GM12878 (cell line): ENCODE results near the gene NFATC1. TPM values are rescaled to one million over a fixed set of nuclear protein-coding genes. Genes with fewer than 3 reads are reported as not detected.

Source experiments
- ATAC-seq: fragments of 200-7000 bp; cut with Tn5 transposase; 3 replicates; pipeline ENCODE4 v1.9.1; 2020; ENCODE audit warnings: mild to moderate bottlenecking, moderate library complexity
- BruUV-seq: library from RNA; stranded (reverse); fragments of 400-500 nt; replicated peaks from 2 replicates; lab custom pipeline; 2021; lab: Mats Ljungman, UMichigan
- CTCF ChIA-PET: fragments of 300-600 bp; sonication (Branson Sonifier 250); formaldehyde crosslinking; extraction: SDS; loops from one replicate; lab custom pipeline; 2021; ENCODE audit warnings: inconsistent platforms; lab: Yijun Ruan, JAX
- POLR2A ChIA-PET: fragments of 350-600 bp; formaldehyde crosslinking; extraction: SDS; loops from one replicate; lab custom pipeline; 2021; ENCODE audit warnings: inconsistent platforms; lab: Charles Lee
- RAD21 ChIA-PET: fragments of 300-600 bp; sonication (Branson Sonifier 250); formaldehyde crosslinking; loops from one replicate; lab custom pipeline; 2023; ENCODE audit warnings: antibody characterized with exemption; ENCODE audit not compliant: unreplicated experiment; lab: Charles Lee
- SMC1A ChIA-PET: fragments of 300-600 bp; sonication (Branson Sonifier 250); formaldehyde crosslinking; loops from one replicate; lab custom pipeline; 2023; ENCODE audit not compliant: unreplicated experiment, uncharacterized antibody; lab: Charles Lee
- DNase-seq: peaks from one replicate; pipeline ENCODE4 v3.0.0-alpha.2; 2011; ENCODE audit warnings: low read depth, low spot score
- FAIRE-seq: peaks from 3 replicates; lab custom pipeline; 2011; peaks lifted over from hg19 to GRCh38; lab: Jason Lieb, UNC
- H2AFZ ChIP-seq: 2 replicates; pipeline ENCODE4 v1.6.0; 2011; ENCODE audit warnings: low read depth, low read length, control low read depth; ENCODE audit not compliant: control insufficient read depth
- H3K27ac ChIP-seq: 2 replicates; pipeline ENCODE4 v1.5.1; 2011; ENCODE audit warnings: control low read depth; ENCODE audit not compliant: control insufficient read depth, insufficient read depth
- H3K27me3 ChIP-seq, 2 experiments: replicated peaks in 1 of 2; 2 replicates each; pipeline versions ENCODE4 v1.6.0 to v1.6.1; 2011; ENCODE audit warnings: low read length in 1 of 2; ENCODE audit not compliant: control insufficient read depth in 2 of 2, insufficient read depth in 2 of 2
- H3K36me3 ChIP-seq, 2 experiments: 2 replicates each; pipeline ENCODE4 v1.5.1; 2011; ENCODE audit warnings: low read length in 1 of 2; ENCODE audit not compliant: control insufficient read depth in 2 of 2, insufficient read depth in 2 of 2
- H3K4me1 ChIP-seq: 2 replicates; pipeline ENCODE4 v1.6.1; 2011; ENCODE audit warnings: mild to moderate bottlenecking, low read length, moderate library complexity, mixed read lengths; ENCODE audit not compliant: control insufficient read depth, insufficient read depth
- H3K4me2 ChIP-seq: 2 replicates; pipeline ENCODE4 v1.6.0; 2011; ENCODE audit warnings: control low read depth; ENCODE audit not compliant: control insufficient read depth, insufficient read depth
- H3K4me3 ChIP-seq: fragments of 200-600 bp; sonication (generic); 2 replicates; pipeline ENCODE4 v1.5.1; 2016
- H3K79me2 ChIP-seq: 2 replicates; pipeline ENCODE4 v1.6.0; 2011; ENCODE audit warnings: low read length; ENCODE audit not compliant: control insufficient read depth, insufficient read depth
- H3K9ac ChIP-seq: 2 replicates; pipeline ENCODE4 v1.8.0; 2011; ENCODE audit warnings: low read length, control low read depth, mixed read lengths; ENCODE audit not compliant: control insufficient read depth, insufficient read depth
- H3K9me3 ChIP-seq: replicated peaks from 3 replicates; pipeline ENCODE4 v1.5.1; 2011; ENCODE audit warnings: mild to moderate bottlenecking, low read length; ENCODE audit not compliant: control insufficient read depth, insufficient read depth
- H4K20me1 ChIP-seq: 2 replicates; pipeline ENCODE4 v1.6.0; 2011; ENCODE audit not compliant: control insufficient read depth, insufficient read depth
- ATF3 ChIP-seq: IDR thresholded peaks from 2 replicates; pipeline ENCODE4 v1.6.1; 2011; ENCODE audit warnings: low read depth, mild to moderate bottlenecking, low read length, moderate library complexity, borderline replicate concordance; ENCODE audit errors: extremely low read depth
- EED ChIP-seq: sonication (generic); IDR thresholded peaks from 2 replicates; pipeline ENCODE4 v1.6.1; 2016; ENCODE audit warnings: antibody characterized with exemption, low read depth
- ETV6 ChIP-seq, 2 experiments: fragments of 450-650 bp in 1 of 2; IDR thresholded peaks in 1 of 2; conservative IDR thresholded peaks in 1 of 2; 2 replicates each; pipeline ENCODE4 v1.6.1; 2014; ENCODE audit warnings: antibody characterized with exemption in 1 of 2, borderline replicate concordance in 1 of 2, low read depth in 1 of 2, mild to moderate bottlenecking in 1 of 2, moderate library complexity in 1 of 2
- FOXM1 ChIP-seq: IDR thresholded peaks from 2 replicates; pipeline ENCODE4 v1.6.1; 2012; ENCODE audit warnings: low read depth, mild to moderate bottlenecking, inconsistent platforms, low read length, moderate library complexity
- KAT2A ChIP-seq: conservative IDR thresholded peaks from 2 replicates; pipeline ENCODE4 v1.6.1; 2011; ENCODE audit warnings: low read depth, low read length; ENCODE audit not compliant: control insufficient read depth
- KLF5 ChIP-seq: fragments of 450-650 bp; IDR thresholded peaks from 2 replicates; pipeline ENCODE4 v1.6.1; 2014; ENCODE audit warnings: mild to moderate bottlenecking; ENCODE audit not compliant: partially characterized antibody
- MLLT1 ChIP-seq: fragments of 450-650 bp; IDR thresholded peaks from 2 replicates; pipeline ENCODE4 v1.6.1; 2016; ENCODE audit warnings: mild to moderate bottlenecking
- POLR2AphosphoS2 ChIP-seq: IDR thresholded peaks from 2 replicates; pipeline ENCODE4 v1.6.1; 2011; ENCODE audit warnings: low read depth, mild to moderate bottlenecking, low read length, improper control_type of control experiment, moderate library complexity
- POLR2AphosphoS5 ChIP-seq: IDR thresholded peaks from 2 replicates; pipeline ENCODE4 v1.6.1; 2011; ENCODE audit warnings: mild to moderate bottlenecking, low read length, inconsistent platforms
- PRDM15 ChIP-seq: fragments of 450-650 bp; formaldehyde crosslinking; IDR thresholded peaks from 2 replicates; pipeline ENCODE4 v1.4.0; 2020; ENCODE audit warnings: mild to moderate bottlenecking, moderate library complexity
- USF1 ChIP-seq: IDR thresholded peaks from 2 replicates; pipeline ENCODE4 v1.6.1; 2011; ENCODE audit warnings: borderline replicate concordance, low read depth, mild to moderate bottlenecking, moderate library complexity, mixed read lengths, low read length; ENCODE audit not compliant: insufficient read depth; ENCODE audit errors: extremely low read length
- WGBS: methylation state at CpG from one replicate; pipeline ENCODE4 v1.1.6; 2016; ENCODE audit warnings: low lambda C conversion rate; ENCODE audit not compliant: insufficient replicate concordance, insufficient coverage; ENCODE audit errors: missing lambda C conversion rate; 5-methylcytosine and 5-hydroxymethylcytosine counted together
- in situ Hi-C: fragments of 300-500 bp; cut with MboI; formaldehyde crosslinking; loops from 9 replicates; pipeline ENCODE4 v1.14.3; 2018; ENCODE audit warnings: mixed read lengths
- intact Hi-C: fragments of 100-400 bp; cut with micrococcal nuclease; formaldehyde crosslinking; loops from one replicate; pipeline ENCODE4 v1.14.2; 2022; ENCODE audit not compliant: unreplicated experiment
- polyA plus RNA-seq, 11 experiments: library from polyadenylated mRNA; depleted of rRNA in 4 of 11; unstranded in 6 of 11; stranded (reverse) in 5 of 11; fragments of >200 nt; fragmentation: Nextera tagmentation in 4 of 11; fragmentation: Illumina TruSeq in 1 of 11; extraction: Ambion mirVana in 4 of 11; extraction: Trizol in 1 of 11; gene quantifications; 1 replicate in 1 of 11; 2 replicates in 10 of 11; pipeline versions ENCODE4 v1.2.1 to v1.2.3, GENCODE V29; 2011 to 2016; ENCODE audit warnings: inconsistent platforms in 2 of 11, missing spikeins in 2 of 11, low read depth in 1 of 11
- total RNA-seq, 4 experiments: library from RNA; depleted of rRNA in 3 of 4; stranded (reverse); fragments of >200 nt in 3 of 4; fragmentation: Illumina TruSeq in 1 of 4; extraction: Trizol in 1 of 4; gene quantifications; 2 replicates each; pipeline versions ENCODE4 v1.2.1 to v1.2.3, GENCODE V29; 2013 to 2021

NFATC1 gene
- total and polyA plus RNA-seq, 10 of the 15 experiments (the other 5 are each of a cell fraction or from before 2014, with no cell fraction given), result 0.84 to 20.8 (median 5.1) TPM

- no peak for TF ChIP-seq ETV6 (conservative IDR thresholded peaks at IDR 0.05 in 1 of 2, IDR thresholded peaks at IDR 0.05 in 1 of 2; ENCODE audit: borderline replicate concordance in 1 of 2, low read depth in 1 of 2)
- TF ChIP-seq EED, result no peak
Observed at GRCh38 chr18:79354350-79354749, 41.4 kb upstream of the NFATC1 start (continued).

- Histone ChIP-seq H2AFZ (no peak overlapping the region), H3K4me2 (peak overlapping the region; percentile 57; the same call in 1 of the 2 replicates), H3K9ac (no peak overlapping the region), H3K4me1 (peaks cover 10% of the 10 kb centered on the region), H3K27ac (no peak overlapping the region), H3K79me2 (no peaks in the 10 kb centered on the region), H3K36me3 (no peaks in the 10 kb centered on the region; a peak in 2 of 4 replicates), H3K9me3 (no peaks in the 10 kb centered on the region), H4K20me1 (no peaks in the 10 kb centered on the region), H3K27me3 (no peaks in the 10 kb centered on the region), H3K4me3 (0 out of 2 replicates have a peak overlapping the region, but pooled peaks have one; percentile 0)
- ChIA-PET POLR2A (no interaction called here), SMC1A (interaction anchor here (0.6 to 1.1 kb wide), 2 partner anchors 17 to 38 kb away, joined by 3 read pairs; no protein-coding TSS in a partner anchor), CTCF (interaction anchor here (0.9 kb wide), 1 partner anchor 20 kb away, joined by 3 read pairs; no protein-coding TSS in a partner anchor), RAD21 (no interaction called here)
- in situ Hi-C loops (no loop called here), intact Hi-C loops (no loop called here)
- ATAC-seq, result peak; percentile 66
- BruUV-seq, result no TSS peak
- no peak for DNase-seq
- TF ChIP-seq ETV6 (conservative IDR thresholded peaks at IDR 0.05 in 1 of 2, IDR thresholded peaks at IDR 0.05 in 1 of 2; ENCODE audit: borderline replicate concordance in 1 of 2, low read depth in 1 of 2) (no peak), KAT2A (no peak), POLR2AphosphoS2 (no peak), MLLT1 (no peak), ATF3 (no peak), POLR2AphosphoS5 (no peak), USF1 (no peak), PRDM15 (CRISPR knock-in tag) (no peak), FOXM1 (no peak), KLF5 (no peak)
- WGBS, result 34% methylated on average over 26 of the region's 26 CpGs
- no peak for FAIRE-seq
Observed at GRCh38 chr18:79355433-79356335, 40.0 kb upstream of the NFATC1 start.
